SK-N-SH (cell line): ENCODE data around the gene RILPL2. TPM values are rescaled to one million over a fixed set of nuclear protein-coding genes. Genes with fewer than 3 reads are reported as not detected.

Source experiments
- CTCF ChIA-PET: fragments of 300-600, 350-600 bp; formaldehyde crosslinking; extraction: SDS; loops from one replicate; lab custom pipeline; 2021; lab: Yijun Ruan, JAX
- POLR2A ChIA-PET: fragments of 350-600 bp; sonication (Branson Sonifier 250); formaldehyde crosslinking; extraction: SDS; loops from one replicate; lab custom pipeline; 2020; ENCODE audit warnings: antibody characterized with exemption, inconsistent platforms; lab: Yijun Ruan, JAX
- DNase-seq: peaks from one replicate; pipeline ENCODE4 v3.0.0; 2012
- H2AFZ ChIP-seq: fragments of 200-600 bp; sonication (generic); 2 replicates; pipeline ENCODE4 v1.8.1; 2016; ENCODE audit warnings: antibody characterized with exemption, mild to moderate bottlenecking, low read depth
- H3F3A ChIP-seq: fragments of 200-600 bp; sonication (generic); replicated peaks from 2 replicates; pipeline ENCODE3; 2016; ENCODE audit warnings: antibody characterized with exemption, mild to moderate bottlenecking; ENCODE audit not compliant: insufficient read depth
- H3K27ac ChIP-seq, 2 experiments: fragments of 200-500 bp in 1 of 2; fragments of 200-600 bp in 1 of 2; sonication (Bioruptor generic) in 1 of 2; sonication (generic), shearing (Covaris generic) in 1 of 2; 2 replicates each; pipeline versions ENCODE4 v1.5.1 to v1.6.1; 2014 to 2016; ENCODE audit warnings: low read depth in 2 of 2, inconsistent platforms in 1 of 2, low read length in 1 of 2, mild to moderate bottlenecking in 1 of 2, mixed read lengths in 1 of 2
- H3K27me3 ChIP-seq: fragments of 200-600 bp; sonication (generic), shearing (Covaris generic); 2 replicates; pipeline ENCODE4 v1.6.1; 2016; ENCODE audit warnings: mixed run types; ENCODE audit not compliant: insufficient read depth
- H3K36me3 ChIP-seq, 2 experiments: fragments of 200-500 bp in 1 of 2; fragments of 200-600 bp in 1 of 2; sonication (Bioruptor generic) in 1 of 2; sonication (generic) in 1 of 2; replicated peaks in 1 of 2; 2 replicates each; pipeline versions ENCODE3 to v1.5.1; 2014 to 2016; ENCODE audit warnings: low read length in 1 of 2, mild to moderate bottlenecking in 1 of 2; ENCODE audit not compliant: insufficient read depth in 2 of 2, control insufficient read depth in 1 of 2
- H3K4me1 ChIP-seq, 2 experiments: fragments of 200-500 bp in 1 of 2; fragments of 200-600 bp in 1 of 2; sonication (Bioruptor generic) in 1 of 2; sonication (generic), shearing (Covaris generic) in 1 of 2; 2 replicates each; pipeline versions ENCODE4 v1.5.1 to v1.6.1; 2014 to 2016; ENCODE audit warnings: low read depth in 1 of 2, low read length in 1 of 2, mixed run types in 1 of 2; ENCODE audit not compliant: insufficient read depth in 2 of 2, control insufficient read depth in 1 of 2
- H3K4me2 ChIP-seq: fragments of 200-600 bp; sonication (generic), shearing (Covaris generic); 2 replicates; pipeline ENCODE4 v1.6.1; 2017; ENCODE audit warnings: mixed run types
- H3K4me3 ChIP-seq, 2 experiments: fragments of 200-500 bp in 1 of 2; fragments of 200-600 bp in 1 of 2; sonication (Bioruptor generic) in 1 of 2; sonication (generic), shearing (Covaris generic) in 1 of 2; 2 replicates each; pipeline versions ENCODE4 v1.5.1 to v1.8.1; 2014 to 2016; ENCODE audit warnings: low read depth in 2 of 2, inconsistent platforms in 1 of 2, low read length in 1 of 2, mild to moderate bottlenecking in 1 of 2, mixed read lengths in 1 of 2, moderate library complexity in 1 of 2
- H3K79me2 ChIP-seq: fragments of 200-600 bp; sonication (generic); 2 replicates; pipeline ENCODE4 v1.8.1; 2017; ENCODE audit warnings: mild to moderate bottlenecking; ENCODE audit not compliant: insufficient read depth
- H3K9ac ChIP-seq: fragments of 200-600 bp; sonication (generic); 2 replicates; pipeline ENCODE4 v1.6.1; 2017; ENCODE audit warnings: mixed run types
- H3K9me2 ChIP-seq: fragments of 200-600 bp; sonication (generic); 2 replicates; pipeline ENCODE4 v1.6.1; 2017; ENCODE audit warnings: mixed run types
- H3K9me3 ChIP-seq: fragments of 200-600 bp; sonication (generic); 2 replicates; pipeline ENCODE4 v1.6.1; 2017; ENCODE audit warnings: mixed run types, mild to moderate bottlenecking, moderate library complexity
- H4K20me1 ChIP-seq: fragments of 200-600 bp; sonication (generic); 2 replicates; pipeline ENCODE4 v1.6.1; 2017; ENCODE audit warnings: mild to moderate bottlenecking, mixed run types; ENCODE audit not compliant: insufficient read depth
- ELF1 ChIP-seq: IDR thresholded peaks from 2 replicates; pipeline ENCODE4 v1.4.0; 2012
- EP300 ChIP-seq, 2 experiments: IDR thresholded peaks; 2 replicates each; pipeline versions ENCODE4 v1.4.0 to v1.6.1; 2012; ENCODE audit warnings: borderline replicate concordance in 1 of 2, low read depth in 1 of 2, low read length in 1 of 2
- FOSL2 ChIP-seq: IDR thresholded peaks from 2 replicates; pipeline ENCODE4 v1.4.0; 2012; ENCODE audit warnings: low read depth, mild to moderate bottlenecking, moderate library complexity, borderline replicate concordance
- GABPA ChIP-seq: IDR thresholded peaks from 2 replicates; pipeline ENCODE4 v1.4.0; 2012; ENCODE audit warnings: low read depth, mild to moderate bottlenecking
- GATA2 ChIP-seq: sonication (generic); formaldehyde crosslinking; IDR thresholded peaks from 2 replicates; pipeline ENCODE4 v1.5.0; 2020; ENCODE audit warnings: mild to moderate bottlenecking, missing genetic modification reagents
- JUND ChIP-seq: IDR thresholded peaks from 2 replicates; pipeline ENCODE4 v1.4.0; 2012
- MAX ChIP-seq: IDR thresholded peaks from 2 replicates; pipeline ENCODE4 v1.4.0; 2012; ENCODE audit warnings: low read depth
- MEF2A ChIP-seq: IDR thresholded peaks from 2 replicates; pipeline ENCODE4 v1.4.0; 2012; ENCODE audit warnings: low read depth, borderline replicate concordance
- MXI1 ChIP-seq: IDR thresholded peaks from 2 replicates; pipeline ENCODE4 v1.6.1; 2012; ENCODE audit warnings: mild to moderate bottlenecking, low read depth, low read length, improper control_type of control experiment
- NFIC ChIP-seq: IDR thresholded peaks from 2 replicates; pipeline ENCODE4 v1.4.0; 2012; ENCODE audit warnings: borderline replicate concordance
- POLR2AphosphoS5 ChIP-seq: IDR thresholded peaks from 2 replicates; pipeline ENCODE4 v1.6.1; 2012; ENCODE audit warnings: low read depth, low read length
- RAD21 ChIP-seq: IDR thresholded peaks from 2 replicates; pipeline ENCODE4 v1.6.1; 2012; ENCODE audit warnings: mild to moderate bottlenecking, low read length
- RCOR1 ChIP-seq: fragments of 150-350 bp; IDR thresholded peaks from 2 replicates; pipeline ENCODE4 v1.6.1; 2017; ENCODE audit warnings: antibody characterized with exemption, low read length
- REST ChIP-seq: IDR thresholded peaks from 2 replicates; pipeline ENCODE4 v1.6.1; 2012; ENCODE audit warnings: mild to moderate bottlenecking, low read depth, low read length, moderate library complexity
- RXRA ChIP-seq: IDR thresholded peaks from 2 replicates; pipeline ENCODE4 v1.4.0; 2012; ENCODE audit warnings: low read depth, mild to moderate bottlenecking, borderline replicate concordance
- TCF12 ChIP-seq: IDR thresholded peaks from 2 replicates; pipeline ENCODE4 v1.4.0; 2012
- YY1 ChIP-seq: IDR thresholded peaks from 2 replicates; pipeline ENCODE4 v1.4.0; 2012; ENCODE audit warnings: low read depth, mild to moderate bottlenecking
- WGBS: methylation state at CpG from one replicate; pipeline ENCODE4 v1.1.6; 2017; ENCODE audit warnings: low lambda C conversion rate; 5-methylcytosine and 5-hydroxymethylcytosine counted together
- polyA plus RNA-seq, 3 experiments: library from polyadenylated mRNA; depleted of rRNA; stranded (reverse); fragments of >200 nt; gene quantifications; 2 replicates each; pipeline ENCODE4 v1.2.3, GENCODE V29; 2012
- TF ChIP-seq, protein P1 (sequence below): fragments of 200-600 bp; sonication (generic); IDR thresholded peaks from 2 replicates; pipeline ENCODE4 v1.6.1; 2017; ENCODE audit warnings: antibody characterized with exemption, mild to moderate bottlenecking, moderate library complexity
- TF ChIP-seq, protein P2 (sequence below): fragments of 150-350 bp; IDR thresholded peaks from 2 replicates; pipeline ENCODE4 v1.6.1; 2016; ENCODE audit warnings: mild to moderate bottlenecking, low read depth, low read length
- TF ChIP-seq, protein P3 (sequence below): fragments of 150-350 bp; IDR thresholded peaks from 2 replicates; pipeline ENCODE4 v1.6.1; 2017; ENCODE audit warnings: antibody characterized with exemption, low read length, low read depth, borderline replicate concordance
- TF ChIP-seq, protein P4 (sequence below): IDR thresholded peaks from 2 replicates; pipeline ENCODE4; 2012
- TF ChIP-seq, protein P5 (sequence below): IDR thresholded peaks from 2 replicates; pipeline ENCODE4 v1.4.0; 2012; ENCODE audit warnings: low read depth, borderline replicate concordance

Gene RILPL2
- polyA plus RNA-seq, 1 of the 3 experiments (the other 2 are of a cell fraction), result 5.0 TPM

GRCh38 chr12:123478762-123479161 is 42.3 kb upstream of the RILPL2 start:
- H3K27me3 ChIP-seq, result no peaks in the 10 kb centered on the region
- CTCF ChIA-PET, result no interaction called here
- no peak overlapping the region for H3K4me3 ChIP-seq
- peaks cover 4 to 18% of the 10 kb centered on the region in 2 experiments for H3K36me3 ChIP-seq
- H3K9me2 ChIP-seq, result no peaks in the 10 kb centered on the region
- peak overlapping the region; percentile 49; the same call in 1 of the 2 replicates for H3K4me2 ChIP-seq
- 51% methylated on average over 10 of the region's 10 CpGs for WGBS
- 0 out of 2 replicates have a peak, but pooled peaks cover 7% of the 10 kb centered on the region for H3K79me2 ChIP-seq
- DNase-seq, result no peak
- POLR2A ChIA-PET, result no interaction called here
- no peak overlapping the region for H2AFZ ChIP-seq
- H3K9ac ChIP-seq, result no peak overlapping the region
- H4K20me1 ChIP-seq, result no peaks in the 10 kb centered on the region
- H3F3A ChIP-seq, result peaks cover 14% of the 10 kb centered on the region
- H3K4me1 ChIP-seq, result peaks cover 0 to 6% of the 10 kb centered on the region in 2 experiments; a peak in 2 of 4 replicates
- H3K9me3 ChIP-seq, result no peaks in the 10 kb centered on the region
- H3K27ac ChIP-seq, result peak overlapping the region in 1 of 2 experiments; percentile 49; a peak in 2 of 4 replicates
- TF ChIP-seq, protein P1, sequence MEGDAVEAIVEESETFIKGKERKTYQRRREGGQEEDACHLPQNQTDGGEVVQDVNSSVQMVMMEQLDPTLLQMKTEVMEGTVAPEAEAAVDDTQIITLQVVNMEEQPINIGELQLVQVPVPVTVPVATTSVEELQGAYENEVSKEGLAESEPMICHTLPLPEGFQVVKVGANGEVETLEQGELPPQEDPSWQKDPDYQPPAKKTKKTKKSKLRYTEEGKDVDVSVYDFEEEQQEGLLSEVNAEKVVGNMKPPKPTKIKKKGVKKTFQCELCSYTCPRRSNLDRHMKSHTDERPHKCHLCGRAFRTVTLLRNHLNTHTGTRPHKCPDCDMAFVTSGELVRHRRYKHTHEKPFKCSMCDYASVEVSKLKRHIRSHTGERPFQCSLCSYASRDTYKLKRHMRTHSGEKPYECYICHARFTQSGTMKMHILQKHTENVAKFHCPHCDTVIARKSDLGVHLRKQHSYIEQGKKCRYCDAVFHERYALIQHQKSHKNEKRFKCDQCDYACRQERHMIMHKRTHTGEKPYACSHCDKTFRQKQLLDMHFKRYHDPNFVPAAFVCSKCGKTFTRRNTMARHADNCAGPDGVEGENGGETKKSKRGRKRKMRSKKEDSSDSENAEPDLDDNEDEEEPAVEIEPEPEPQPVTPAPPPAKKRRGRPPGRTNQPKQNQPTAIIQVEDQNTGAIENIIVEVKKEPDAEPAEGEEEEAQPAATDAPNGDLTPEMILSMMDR, result no peak
- no peak for TF ChIP-seq REST
- no peak for TF ChIP-seq JUND
- no peak for TF ChIP-seq RCOR1
- TF ChIP-seq RXRA, result no peak
- no peak for TF ChIP-seq RAD21
- no peak for TF ChIP-seq ELF1
- TF ChIP-seq, protein P2, sequence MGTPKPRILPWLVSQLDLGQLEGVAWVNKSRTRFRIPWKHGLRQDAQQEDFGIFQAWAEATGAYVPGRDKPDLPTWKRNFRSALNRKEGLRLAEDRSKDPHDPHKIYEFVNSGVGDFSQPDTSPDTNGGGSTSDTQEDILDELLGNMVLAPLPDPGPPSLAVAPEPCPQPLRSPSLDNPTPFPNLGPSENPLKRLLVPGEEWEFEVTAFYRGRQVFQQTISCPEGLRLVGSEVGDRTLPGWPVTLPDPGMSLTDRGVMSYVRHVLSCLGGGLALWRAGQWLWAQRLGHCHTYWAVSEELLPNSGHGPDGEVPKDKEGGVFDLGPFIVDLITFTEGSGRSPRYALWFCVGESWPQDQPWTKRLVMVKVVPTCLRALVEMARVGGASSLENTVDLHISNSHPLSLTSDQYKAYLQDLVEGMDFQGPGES, result no peak
- no peak for TF ChIP-seq POLR2AphosphoS5
- TF ChIP-seq, protein P3, sequence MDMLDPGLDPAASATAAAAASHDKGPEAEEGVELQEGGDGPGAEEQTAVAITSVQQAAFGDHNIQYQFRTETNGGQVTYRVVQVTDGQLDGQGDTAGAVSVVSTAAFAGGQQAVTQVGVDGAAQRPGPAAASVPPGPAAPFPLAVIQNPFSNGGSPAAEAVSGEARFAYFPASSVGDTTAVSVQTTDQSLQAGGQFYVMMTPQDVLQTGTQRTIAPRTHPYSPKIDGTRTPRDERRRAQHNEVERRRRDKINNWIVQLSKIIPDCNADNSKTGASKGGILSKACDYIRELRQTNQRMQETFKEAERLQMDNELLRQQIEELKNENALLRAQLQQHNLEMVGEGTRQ, result no peak
- 0 out of 2 replicates have a peak, but pooled peaks have one; percentile 52 for TF ChIP-seq MEF2A
- TF ChIP-seq EP300 (IDR thresholded peaks at IDR 0.05; ENCODE audit: borderline replicate concordance in 1 of 2, low read depth in 1 of 2, low read length in 1 of 2), result no peak
- TF ChIP-seq FOSL2, result peak; percentile 41; the same call in 1 of the 2 replicates
- peak; percentile 32; the same call in 1 of the 2 replicates for TF ChIP-seq TCF12
- peak; percentile 42; the same call in 1 of the 2 replicates for TF ChIP-seq GABPA
- no peak for TF ChIP-seq MXI1
- TF ChIP-seq GATA2, result no peak
- TF ChIP-seq NFIC, result peak; percentile 20; the same call in 1 of the 2 replicates
- no peak for TF ChIP-seq MAX
- TF ChIP-seq, protein P4, sequence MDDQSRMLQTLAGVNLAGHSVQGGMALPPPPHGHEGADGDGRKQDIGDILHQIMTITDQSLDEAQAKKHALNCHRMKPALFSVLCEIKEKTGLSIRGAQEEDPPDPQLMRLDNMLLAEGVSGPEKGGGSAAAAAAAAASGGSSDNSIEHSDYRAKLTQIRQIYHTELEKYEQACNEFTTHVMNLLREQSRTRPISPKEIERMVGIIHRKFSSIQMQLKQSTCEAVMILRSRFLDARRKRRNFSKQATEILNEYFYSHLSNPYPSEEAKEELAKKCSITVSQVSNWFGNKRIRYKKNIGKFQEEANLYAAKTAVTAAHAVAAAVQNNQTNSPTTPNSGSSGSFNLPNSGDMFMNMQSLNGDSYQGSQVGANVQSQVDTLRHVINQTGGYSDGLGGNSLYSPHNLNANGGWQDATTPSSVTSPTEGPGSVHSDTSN, result peak; percentile 83
- TF ChIP-seq YY1, result no peak
- TF ChIP-seq, protein P5, sequence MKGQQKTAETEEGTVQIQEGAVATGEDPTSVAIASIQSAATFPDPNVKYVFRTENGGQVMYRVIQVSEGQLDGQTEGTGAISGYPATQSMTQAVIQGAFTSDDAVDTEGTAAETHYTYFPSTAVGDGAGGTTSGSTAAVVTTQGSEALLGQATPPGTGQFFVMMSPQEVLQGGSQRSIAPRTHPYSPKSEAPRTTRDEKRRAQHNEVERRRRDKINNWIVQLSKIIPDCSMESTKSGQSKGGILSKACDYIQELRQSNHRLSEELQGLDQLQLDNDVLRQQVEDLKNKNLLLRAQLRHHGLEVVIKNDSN, result peak; percentile 19; the same call in 1 of the 2 replicates
